PC-9 (cell line): ENCODE results near the gene B9D1. TPM values are rescaled to one million over a fixed set of nuclear protein-coding genes. Genes with fewer than 3 reads are reported as not detected.

Source experiments
- BruUV-seq: library from RNA; stranded (reverse); fragments of 400-500 nt; replicated peaks from 2 replicates; lab custom pipeline; 2021; lab: Mats Ljungman, UMichigan
- CTCF ChIA-PET: fragments of 300-600 bp; sonication (Branson Sonifier 250); formaldehyde crosslinking; loops from one replicate; lab custom pipeline; 2022; ENCODE audit warnings: antibody characterized with exemption; lab: Charles Lee
- POLR2A ChIA-PET: fragments of 300-600 bp; sonication (Branson Sonifier 250); formaldehyde crosslinking; loops from one replicate; lab custom pipeline; 2022; ENCODE audit warnings: antibody characterized with exemption; ENCODE audit not compliant: unreplicated experiment; lab: Charles Lee
- DNase-seq, 2 experiments: peaks; one replicate each; pipeline versions ENCODE4 v3.0.0 to v3.0.0-alpha.2; 2015 to 2022; ENCODE audit warnings: mixed read lengths in 1 of 2
- H2AFZ ChIP-seq: fragments of 200-600 bp; sonication (generic); 2 replicates; pipeline ENCODE4 v1.8.1; 2017; ENCODE audit warnings: antibody characterized with exemption
- H3F3A ChIP-seq: fragments of 200-600 bp; sonication (generic); 2 replicates; pipeline ENCODE4 v1.8.1; 2017; ENCODE audit warnings: antibody characterized with exemption, mild to moderate bottlenecking, low read depth; ENCODE audit not compliant: insufficient read depth
- H3K27ac ChIP-seq: fragments of 200-600 bp; sonication (generic); 2 replicates; pipeline ENCODE4 v1.6.1; 2016; ENCODE audit warnings: mixed run types
- H3K27me3 ChIP-seq: fragments of 200-600 bp; sonication (generic); 2 replicates; pipeline ENCODE4 v1.6.1; 2016; ENCODE audit warnings: low read depth, mixed run types; ENCODE audit not compliant: insufficient read depth
- H3K36me3 ChIP-seq: fragments of 200-600 bp; sonication (generic); 2 replicates; pipeline ENCODE4 v1.6.1; 2016; ENCODE audit warnings: low read depth, mixed run types
- H3K4me1 ChIP-seq: fragments of 200-600 bp; sonication (generic); replicated peaks from 2 replicates; pipeline ENCODE4 v1.6.1; 2016; ENCODE audit warnings: mixed run types; ENCODE audit not compliant: insufficient read depth
- H3K4me2 ChIP-seq: fragments of 200-600 bp; sonication (generic); 2 replicates; pipeline ENCODE4 v1.6.1; 2017; ENCODE audit warnings: mixed run types
- H3K4me3 ChIP-seq: fragments of 200-600 bp; sonication (generic); 2 replicates; pipeline ENCODE4 v1.6.1; 2016; ENCODE audit warnings: mixed run types
- H3K79me2 ChIP-seq: fragments of 200-600 bp; sonication (generic); 2 replicates; pipeline ENCODE4 v1.6.1; 2017; ENCODE audit warnings: low read depth, mixed run types
- H3K9me2 ChIP-seq: fragments of 200-600 bp; sonication (generic); 2 replicates; pipeline ENCODE4 v1.8.1; 2017; ENCODE audit warnings: mild to moderate bottlenecking; ENCODE audit not compliant: insufficient read depth
- H3K9me3 ChIP-seq: fragments of 200-600 bp; sonication (generic); 2 replicates; pipeline ENCODE4 v1.8.1; 2016; ENCODE audit warnings: low read depth; ENCODE audit not compliant: insufficient read depth
- H4K20me1 ChIP-seq: fragments of 200-600 bp; sonication (generic); 2 replicates; pipeline ENCODE4 v1.8.1; 2017; ENCODE audit not compliant: insufficient read depth
- EZH2 ChIP-seq: fragments of 200-600 bp; sonication (generic); IDR thresholded peaks from 2 replicates; pipeline ENCODE4 v1.8.0; 2017; ENCODE audit warnings: antibody characterized with exemption, low read depth
- intact Hi-C: fragments of 100-400 bp; cut with micrococcal nuclease; formaldehyde crosslinking; loops from one replicate; pipeline ENCODE4 v1.10.0; 2022; ENCODE audit not compliant: unreplicated experiment
- total RNA-seq: library from RNA; stranded (reverse); gene quantifications from 2 replicates; pipeline ENCODE4 v1.2.3, GENCODE V29; 2021
- TF ChIP-seq, protein P1 (sequence below): fragments of 200-600 bp; sonication (generic); conservative IDR thresholded peaks from 2 replicates; pipeline ENCODE4 v1.6.1; 2017; ENCODE audit warnings: mixed run types, antibody characterized with exemption, mild to moderate bottlenecking, moderate library complexity

The B9D1 gene
- total RNA-seq, 1 experiment from 2014 or later, result 40.2 TPM

DNA sequence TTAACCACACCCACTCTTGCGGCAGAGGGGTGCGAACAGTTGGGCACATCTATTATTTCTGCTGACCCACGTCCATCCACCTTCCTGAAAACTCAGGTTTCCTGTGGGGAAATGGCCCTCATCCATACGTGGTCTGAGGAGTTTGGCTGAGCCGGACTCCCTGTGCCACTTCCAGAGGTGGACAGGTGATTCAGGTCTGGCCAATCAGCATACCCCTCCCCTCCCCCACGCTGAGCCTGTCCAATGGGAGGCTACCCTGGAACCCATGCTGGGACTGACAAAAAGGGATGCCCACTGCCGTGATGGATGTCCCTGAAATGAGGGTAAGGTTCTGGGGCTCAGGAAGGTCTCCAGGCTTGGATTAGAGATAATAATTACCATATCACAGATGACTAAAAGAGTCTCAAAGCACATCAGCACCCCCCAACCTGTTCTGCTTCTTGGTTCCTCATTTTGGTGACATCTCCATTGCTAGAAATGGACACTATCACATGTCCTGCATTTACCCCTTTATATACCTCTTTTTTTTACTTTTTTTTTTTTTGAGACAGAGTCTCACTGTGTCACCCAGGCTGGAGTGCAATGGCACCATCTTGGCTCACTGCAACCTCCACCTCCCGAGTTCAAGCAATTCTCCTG lies 10.5 kb upstream of the B9D1 start:
- Histone ChIP-seq H3F3A (peaks cover 16% of the 10 kb centered on the region), H3K4me1 (peaks cover 12% of the 10 kb centered on the region), H3K27ac (no peak overlapping the region), H3K27me3 (no peaks in the 10 kb centered on the region), H3K9me2 (no peaks in the 10 kb centered on the region), H3K4me3 (no peak overlapping the region), H2AFZ (no peak overlapping the region), H3K9me3 (no peaks in the 10 kb centered on the region), H3K36me3 (no peaks in the 10 kb centered on the region), H4K20me1 (no peaks in the 10 kb centered on the region), H3K79me2 (peaks cover 10% of the 10 kb centered on the region; the same call in 1 of the 2 replicates), H3K4me2 (no peak overlapping the region)
- CTCF ChIA-PET, result no interaction called here
- TF ChIP-seq EZH2, result no peak
- TF ChIP-seq, protein P1, sequence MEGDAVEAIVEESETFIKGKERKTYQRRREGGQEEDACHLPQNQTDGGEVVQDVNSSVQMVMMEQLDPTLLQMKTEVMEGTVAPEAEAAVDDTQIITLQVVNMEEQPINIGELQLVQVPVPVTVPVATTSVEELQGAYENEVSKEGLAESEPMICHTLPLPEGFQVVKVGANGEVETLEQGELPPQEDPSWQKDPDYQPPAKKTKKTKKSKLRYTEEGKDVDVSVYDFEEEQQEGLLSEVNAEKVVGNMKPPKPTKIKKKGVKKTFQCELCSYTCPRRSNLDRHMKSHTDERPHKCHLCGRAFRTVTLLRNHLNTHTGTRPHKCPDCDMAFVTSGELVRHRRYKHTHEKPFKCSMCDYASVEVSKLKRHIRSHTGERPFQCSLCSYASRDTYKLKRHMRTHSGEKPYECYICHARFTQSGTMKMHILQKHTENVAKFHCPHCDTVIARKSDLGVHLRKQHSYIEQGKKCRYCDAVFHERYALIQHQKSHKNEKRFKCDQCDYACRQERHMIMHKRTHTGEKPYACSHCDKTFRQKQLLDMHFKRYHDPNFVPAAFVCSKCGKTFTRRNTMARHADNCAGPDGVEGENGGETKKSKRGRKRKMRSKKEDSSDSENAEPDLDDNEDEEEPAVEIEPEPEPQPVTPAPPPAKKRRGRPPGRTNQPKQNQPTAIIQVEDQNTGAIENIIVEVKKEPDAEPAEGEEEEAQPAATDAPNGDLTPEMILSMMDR, result no peak
- BruUV-seq, result no TSS peak
- DNase-seq, result no peak
- POLR2A ChIA-PET, result no interaction called here
- intact Hi-C loops, result no loop called here

DNA sequence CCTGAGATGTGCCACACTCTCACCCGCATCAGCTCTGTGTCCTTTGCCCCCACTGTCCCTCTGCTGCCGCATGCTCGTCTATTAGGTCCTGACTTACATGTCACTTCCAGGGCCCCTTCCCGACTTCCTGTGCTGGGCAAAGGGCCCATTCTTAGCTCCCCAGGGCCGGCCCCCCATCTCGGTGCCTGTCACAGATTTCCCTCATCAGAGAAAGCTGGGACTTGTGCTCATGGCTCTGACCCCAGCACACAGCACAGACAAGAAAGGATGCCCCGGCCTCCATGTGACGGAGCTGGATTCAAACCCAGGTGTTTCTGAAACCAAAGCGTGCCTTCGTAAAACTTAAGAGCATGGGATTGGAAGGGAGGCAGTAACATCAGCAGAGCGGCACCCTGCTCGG lies 9.9 kb upstream of the B9D1 start:
- no peak overlapping the region for H2AFZ ChIP-seq
- no peaks in the 10 kb centered on the region for H4K20me1 ChIP-seq
- H3K4me1 ChIP-seq, result peaks cover 12% of the 10 kb centered on the region
- no peak overlapping the region for H3K27ac ChIP-seq
- DNase-seq, result no peak
- H3K36me3 ChIP-seq, result no peaks in the 10 kb centered on the region
- no peak overlapping the region for H3K4me3 ChIP-seq
- peaks cover 11% of the 10 kb centered on the region for H3F3A ChIP-seq
- ChIA-PET CTCF (no interaction called here), POLR2A (no interaction called here)
- peaks cover 10% of the 10 kb centered on the region; the same call in 1 of the 2 replicates for H3K79me2 ChIP-seq
- H3K27me3 ChIP-seq, result no peaks in the 10 kb centered on the region
- H3K4me2 ChIP-seq, result no peak overlapping the region
- H3K9me2 ChIP-seq, result no peaks in the 10 kb centered on the region
- TF ChIP-seq EZH2, result no peak
- TF ChIP-seq, protein P1, result no peak
- BruUV-seq, result no TSS peak
- intact Hi-C loops, result no loop called here
- no peaks in the 10 kb centered on the region for H3K9me3 ChIP-seq

DNA sequence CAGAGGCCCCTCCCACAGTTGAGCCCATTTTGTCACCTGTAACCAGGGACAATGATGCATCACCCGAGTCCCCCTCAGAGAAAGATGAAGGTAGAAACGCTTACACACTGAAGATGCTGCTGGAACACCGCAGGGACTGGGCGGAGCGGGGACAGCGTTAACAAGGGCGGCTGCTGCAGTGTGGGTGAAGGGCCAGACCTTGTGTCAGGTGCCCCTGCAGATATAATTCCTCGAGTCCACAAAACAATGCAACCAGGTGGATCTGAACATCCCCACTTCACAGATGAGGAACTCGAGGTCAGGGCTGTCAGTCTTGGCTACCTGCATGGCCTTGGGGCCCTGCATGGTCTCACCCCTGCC lies 9.5 kb upstream of the B9D1 start:
- no TSS peak for BruUV-seq
- H3F3A ChIP-seq, result peaks cover 6% of the 10 kb centered on the region
- H3K27ac ChIP-seq, result no peak overlapping the region
- H3K4me3 ChIP-seq, result no peak overlapping the region
- H3K9me3 ChIP-seq, result no peaks in the 10 kb centered on the region
- TF ChIP-seq EZH2, result no peak
- TF ChIP-seq, protein P1, result no peak
- no peaks in the 10 kb centered on the region for H3K9me2 ChIP-seq
- ChIA-PET CTCF (no interaction called here), POLR2A (no interaction called here)
- no peak overlapping the region for H2AFZ ChIP-seq
- H3K4me2 ChIP-seq, result no peak overlapping the region
- no peaks in the 10 kb centered on the region for H4K20me1 ChIP-seq
- intact Hi-C loops, result no loop called here
- peaks cover 12% of the 10 kb centered on the region for H3K4me1 ChIP-seq
- DNase-seq, result no peak
- no peaks in the 10 kb centered on the region for H3K27me3 ChIP-seq
- peaks cover 10% of the 10 kb centered on the region; the same call in 1 of the 2 replicates for H3K79me2 ChIP-seq
- no peaks in the 10 kb centered on the region for H3K36me3 ChIP-seq
